ENCODE results near the gene PTK6.
"Not testable (repeated sequence)": the region's sequence is repeated elsewhere in the genome, so short reads cannot be mapped to it uniquely, and the experiment has no call there.

PTK6 gene

DNA sequence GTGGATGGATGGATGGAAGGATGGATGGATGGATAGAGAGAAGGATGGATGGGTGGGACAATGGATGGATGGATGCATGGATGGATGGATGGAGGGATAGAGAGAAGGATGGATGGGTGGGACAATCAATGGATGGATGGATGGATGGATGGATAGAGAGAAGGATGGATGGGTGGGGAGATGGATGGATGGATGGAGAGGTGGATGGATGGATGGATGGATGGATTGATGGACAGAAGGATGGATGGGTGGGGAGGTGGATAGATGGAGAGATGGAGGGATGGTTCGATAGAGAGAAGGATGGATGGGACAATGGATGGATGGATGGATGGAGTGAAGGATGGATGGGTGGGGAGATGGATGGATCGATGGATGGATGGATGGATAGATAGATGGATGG, 44.7 kb downstream of the PTK6 start:
- DNase-seq: no peak

DNA sequence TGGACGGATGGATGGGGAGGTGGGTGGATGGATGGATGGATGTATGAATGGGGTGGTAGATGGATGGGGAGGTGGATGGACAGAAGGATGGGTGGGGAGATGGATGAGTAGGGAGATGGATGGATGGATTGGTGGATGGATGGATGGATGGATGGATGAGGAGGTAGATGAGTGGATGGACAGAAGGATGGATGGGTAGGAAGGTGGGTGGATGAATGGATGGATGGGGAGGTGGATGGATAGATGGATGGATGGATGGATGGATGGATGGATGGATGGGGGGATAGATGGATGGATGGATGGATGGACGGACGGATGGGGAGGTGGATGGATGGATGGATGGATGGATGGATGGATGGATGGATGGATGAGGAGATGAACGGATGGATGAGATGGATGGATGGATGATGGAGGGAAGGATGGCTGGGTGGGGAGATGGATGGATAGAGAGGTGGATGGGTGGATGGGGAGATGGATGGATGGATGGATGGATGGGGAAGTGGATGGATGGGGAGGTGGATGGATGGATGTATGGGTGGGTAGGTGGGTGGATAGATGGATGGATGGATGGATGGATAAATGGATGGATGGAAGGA, 45.4 kb downstream of the PTK6 start:
- DNase-seq: no peak

DNA sequence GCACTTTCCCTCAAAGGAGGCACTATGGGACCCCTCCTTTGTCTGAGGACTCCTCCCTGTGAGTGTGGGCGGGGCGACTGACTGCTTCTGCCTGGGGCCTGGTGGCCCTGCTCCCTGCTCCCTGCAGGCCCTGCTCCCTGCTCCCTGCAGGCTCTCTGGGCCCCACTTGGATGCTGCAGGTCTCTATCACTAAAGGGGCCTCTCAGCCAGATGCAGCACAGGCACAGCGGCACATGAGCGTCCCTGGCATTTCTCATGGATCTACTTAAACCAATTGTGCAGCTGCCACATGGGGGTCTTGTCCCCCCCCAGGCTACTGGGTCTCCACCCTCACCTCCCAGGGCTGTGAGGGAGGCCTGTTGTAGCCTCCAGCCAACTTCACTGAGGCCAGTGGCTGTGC, 46.1 kb downstream of the PTK6 start:
- no peak for DNase-seq

DNA sequence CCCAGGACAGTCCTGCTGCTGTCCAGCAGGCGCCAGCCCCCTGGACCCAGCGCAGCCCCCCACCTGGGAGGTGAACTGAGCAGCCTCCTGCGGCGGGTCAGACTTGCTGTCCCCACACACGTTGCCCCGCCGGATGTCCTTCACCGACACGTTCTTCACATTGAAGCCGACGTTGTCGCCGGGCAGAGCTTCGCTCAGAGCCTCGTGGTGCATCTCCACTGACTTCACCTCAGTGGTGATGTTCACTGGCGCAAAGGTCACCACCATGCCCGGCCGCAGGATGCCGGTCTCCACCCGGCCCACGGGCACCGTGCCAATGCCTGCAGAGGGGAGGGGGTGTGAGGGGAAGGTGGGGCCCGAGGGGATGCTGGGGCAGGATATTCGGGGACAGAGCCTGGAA, 46.8 kb downstream of the PTK6 start:
- no peak for DNase-seq

DNA sequence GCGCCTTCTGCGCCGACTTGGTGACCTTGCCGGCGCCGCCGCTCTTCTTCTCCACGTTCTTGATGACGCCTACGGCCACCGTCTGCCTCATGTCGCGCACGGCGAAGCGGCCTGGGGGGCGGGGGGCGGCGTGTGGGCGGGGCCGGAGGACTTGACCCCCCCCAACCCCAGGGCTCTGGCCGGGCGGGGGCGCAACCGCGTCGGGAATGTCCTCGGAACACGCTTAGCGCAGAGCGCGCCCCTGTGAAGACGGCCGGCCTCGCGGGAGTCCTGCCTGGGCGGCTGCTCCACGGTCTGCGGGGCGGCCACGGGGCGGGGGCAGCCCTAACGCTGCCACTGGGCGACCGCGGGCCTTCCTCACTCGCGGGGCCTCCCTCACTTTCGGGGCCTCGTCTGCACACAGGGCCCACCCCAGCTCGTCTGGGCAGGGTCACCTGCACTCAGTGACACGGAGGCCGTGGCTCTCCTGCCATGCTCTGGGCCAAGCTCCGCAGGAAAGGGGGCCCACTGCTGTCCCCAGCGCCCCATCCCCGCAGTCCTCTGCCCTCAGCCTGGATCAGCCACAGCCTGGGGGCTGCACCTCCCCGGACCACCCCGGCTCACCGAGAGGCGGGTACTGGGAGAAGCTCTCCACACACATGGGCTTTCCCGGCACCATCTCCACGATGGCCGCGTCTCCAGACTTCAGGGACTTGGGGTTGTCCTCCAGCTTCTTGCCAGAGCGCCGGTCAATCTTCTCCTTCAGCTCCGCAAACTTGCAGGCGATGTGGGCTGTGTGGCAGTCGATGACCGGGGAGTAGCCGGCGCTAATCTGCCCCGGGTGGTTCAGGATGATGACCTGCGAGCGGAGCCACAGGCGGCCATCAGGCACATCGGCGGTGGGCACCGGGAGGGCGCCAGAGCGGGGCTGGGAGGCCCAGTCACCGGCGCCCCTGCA, 48.6 kb downstream of the PTK6 start:
- no peak for DNase-seq

DNA sequence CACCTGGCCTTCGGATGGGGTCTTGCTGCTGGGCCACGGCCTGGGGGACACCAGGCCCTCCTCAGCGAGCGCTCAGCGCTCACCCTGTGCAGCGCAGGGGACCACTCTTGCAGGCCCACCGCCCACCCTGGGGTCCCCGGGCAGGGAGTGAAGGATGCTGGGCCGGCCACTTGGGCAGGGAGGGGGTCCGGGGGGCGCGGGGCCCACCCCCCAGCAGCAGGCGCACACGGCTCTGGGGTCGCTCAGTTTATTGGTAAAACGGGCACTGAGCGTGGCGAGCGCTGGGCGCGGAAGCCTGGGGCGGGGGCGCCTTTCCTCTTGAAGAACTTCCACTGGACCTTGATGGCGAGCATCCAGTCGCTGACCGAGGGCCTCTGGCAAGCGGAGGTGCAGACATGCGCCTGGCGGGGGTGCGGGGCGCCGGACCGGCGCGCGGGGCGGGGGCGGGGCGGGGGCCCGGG, 49.4 kb downstream of the PTK6 start:
- DNase-seq: no peak

DNA sequence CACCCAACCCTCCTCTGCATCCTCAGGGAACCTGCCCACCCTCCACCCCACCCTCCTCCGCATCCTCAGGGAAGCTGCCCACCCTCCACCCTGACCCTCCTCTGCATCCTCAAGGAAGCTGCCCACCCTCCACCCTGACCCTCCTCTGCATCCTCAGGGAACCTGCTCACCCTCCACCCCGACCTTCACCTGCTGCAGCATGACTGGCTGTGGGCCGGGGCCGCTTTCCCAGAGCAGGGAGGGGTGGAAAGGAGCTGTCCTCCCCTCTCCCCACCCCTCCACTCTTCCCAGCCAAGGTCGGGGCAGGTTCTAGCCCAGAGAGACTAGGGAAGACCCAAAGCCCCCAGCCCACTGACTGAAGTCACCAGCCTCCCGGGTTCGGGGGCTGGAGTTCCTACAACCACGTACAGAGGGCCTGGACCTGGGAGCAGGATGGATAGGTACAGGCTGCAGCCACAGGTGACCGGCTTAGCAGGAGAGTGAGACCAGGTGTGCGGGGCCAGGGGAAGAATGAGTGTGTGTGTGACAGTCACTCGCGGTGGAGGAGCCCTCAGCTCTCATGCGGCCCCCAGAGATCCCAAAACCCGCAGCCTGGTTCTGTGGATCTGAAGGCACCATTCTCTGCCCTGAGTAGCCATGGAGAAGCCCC, 49.9 kb downstream of the PTK6 start:
- no peak for DNase-seq

DNA sequence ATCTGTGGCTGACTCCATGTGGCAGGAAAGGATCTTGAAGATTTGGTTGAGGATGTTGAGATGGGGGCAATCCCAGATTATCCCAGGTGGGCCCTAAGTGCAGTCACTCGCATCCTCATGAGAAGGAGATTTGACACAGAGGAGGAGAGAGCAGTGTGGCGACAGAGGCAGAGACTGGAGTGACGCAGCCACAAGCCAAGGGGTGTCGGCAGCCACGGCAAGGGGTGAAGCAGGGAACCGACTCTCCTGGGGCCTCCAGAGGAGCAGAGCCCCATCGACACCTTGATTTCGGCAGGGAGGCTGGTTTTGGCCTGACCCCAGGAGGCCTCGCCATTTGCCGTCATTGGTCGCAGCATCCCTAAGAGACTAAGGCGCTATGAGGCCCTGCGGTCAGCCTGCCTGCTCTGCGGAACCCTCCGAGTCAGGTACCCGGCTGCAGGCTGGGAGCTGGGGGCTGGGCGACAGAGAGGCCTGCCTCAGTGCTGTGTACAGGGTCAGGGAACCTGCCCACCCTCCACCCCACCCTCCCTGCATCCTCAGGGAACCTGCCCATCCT, 50.8 kb downstream of the PTK6 start:
- no peak for DNase-seq

DNA sequence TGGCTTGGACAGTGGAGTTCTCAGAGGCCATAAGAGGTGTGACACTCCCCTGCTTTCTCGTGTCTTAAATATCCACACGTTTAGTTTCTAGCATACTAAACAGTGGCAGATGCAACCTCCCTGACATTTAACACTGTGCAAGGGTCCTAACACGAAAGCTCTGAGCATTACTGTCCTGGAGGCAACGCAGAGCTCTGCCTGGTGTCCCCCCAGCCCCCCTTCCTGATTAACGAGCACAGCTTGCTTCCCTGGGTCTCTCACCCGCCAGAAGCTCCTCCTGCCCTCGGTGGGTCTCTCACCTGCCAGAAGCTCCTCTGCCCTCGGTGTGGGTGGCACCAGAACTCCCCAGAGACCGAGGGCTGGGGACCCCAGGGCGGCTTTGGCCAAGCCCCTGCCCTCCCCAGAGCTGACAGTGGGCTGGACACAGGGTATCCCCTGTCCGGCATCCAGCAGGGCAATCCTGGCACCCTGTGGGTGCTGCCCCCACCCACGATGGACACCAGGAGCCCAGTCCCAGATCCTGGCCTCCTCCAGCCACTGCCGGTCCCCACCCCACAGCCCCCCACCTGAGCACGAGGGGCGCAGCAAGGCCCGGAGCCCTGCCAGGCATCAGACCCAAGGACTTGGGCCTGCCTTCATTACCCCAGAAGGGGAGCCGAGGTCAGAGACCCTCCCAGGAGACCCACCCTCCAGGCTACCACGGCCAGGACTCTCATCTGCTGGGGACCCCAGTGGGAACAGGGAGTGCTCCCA, 52.3 kb downstream of the PTK6 start:
- no peak for DNase-seq

DNA sequence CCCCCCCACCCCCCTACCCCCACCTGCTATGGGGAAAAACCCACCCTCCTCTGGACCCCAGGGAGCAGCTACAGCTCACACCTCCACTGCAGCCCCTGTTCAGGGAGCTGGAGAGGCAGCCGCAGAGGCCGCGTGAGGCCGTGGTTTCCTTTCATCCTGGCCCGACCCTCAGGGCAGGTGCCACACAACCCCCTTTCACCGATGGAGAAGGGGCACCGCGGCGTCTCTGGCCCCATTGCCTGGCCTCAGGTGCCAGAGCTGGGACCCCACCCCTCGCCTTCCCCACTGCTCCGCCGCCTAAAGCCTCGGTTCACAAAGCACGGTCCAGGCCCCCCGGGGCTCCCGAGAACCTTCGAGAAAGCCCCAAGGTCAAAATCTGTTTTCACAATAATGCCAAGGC, 52.9 kb downstream of the PTK6 start:
- DNase-seq: no peak

DNA sequence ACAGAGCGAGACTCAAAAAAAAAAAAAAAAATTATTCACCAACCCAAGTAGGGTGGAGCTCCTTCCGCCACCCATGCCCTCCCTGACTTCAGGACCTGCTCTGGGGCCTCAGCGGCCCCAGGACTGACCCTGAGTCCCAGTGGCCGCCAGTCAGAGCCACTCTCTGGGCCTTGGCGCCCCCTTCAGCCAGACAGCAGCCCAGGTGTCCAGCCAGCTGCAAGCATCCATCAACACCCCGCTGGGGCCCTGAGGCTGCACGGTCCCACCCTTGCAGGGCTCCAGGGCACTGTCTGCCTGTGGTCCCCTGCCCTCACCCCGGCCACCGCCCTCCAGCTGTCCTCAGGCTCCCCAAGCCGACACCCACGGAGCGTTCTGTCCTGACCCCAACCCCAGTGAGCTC, 53.3 kb downstream of the PTK6 start:
- no peak for DNase-seq

DNA sequence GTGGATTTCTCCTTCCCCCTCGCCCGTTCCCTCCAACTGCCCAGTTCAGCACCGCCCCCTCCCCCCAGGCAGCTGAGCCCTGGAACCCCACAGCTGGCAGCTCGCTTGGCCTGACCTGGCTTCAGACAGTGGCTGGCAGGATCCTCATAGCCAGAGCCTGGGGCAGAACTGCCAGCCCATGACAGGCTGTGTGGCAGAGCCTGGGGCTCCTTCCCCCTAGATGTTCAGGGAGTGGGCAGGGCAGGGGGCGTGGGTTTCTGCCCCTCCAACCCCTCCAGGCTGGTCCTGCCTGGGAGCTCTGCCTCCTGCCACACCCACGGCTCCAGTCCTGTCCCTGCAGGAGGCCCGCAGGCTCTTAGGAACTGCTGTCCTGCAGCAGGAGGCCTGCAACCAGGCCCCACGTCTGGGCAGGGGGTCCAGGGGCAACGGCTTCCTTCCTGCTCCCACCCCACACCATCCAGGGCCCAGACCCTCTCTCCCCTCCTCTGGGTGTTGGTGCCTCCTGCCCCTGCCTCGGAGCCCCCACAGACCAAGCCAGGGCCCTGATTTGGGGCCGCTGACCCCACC, 55.1 kb downstream of the PTK6 start:
- no peak for DNase-seq

DNA sequence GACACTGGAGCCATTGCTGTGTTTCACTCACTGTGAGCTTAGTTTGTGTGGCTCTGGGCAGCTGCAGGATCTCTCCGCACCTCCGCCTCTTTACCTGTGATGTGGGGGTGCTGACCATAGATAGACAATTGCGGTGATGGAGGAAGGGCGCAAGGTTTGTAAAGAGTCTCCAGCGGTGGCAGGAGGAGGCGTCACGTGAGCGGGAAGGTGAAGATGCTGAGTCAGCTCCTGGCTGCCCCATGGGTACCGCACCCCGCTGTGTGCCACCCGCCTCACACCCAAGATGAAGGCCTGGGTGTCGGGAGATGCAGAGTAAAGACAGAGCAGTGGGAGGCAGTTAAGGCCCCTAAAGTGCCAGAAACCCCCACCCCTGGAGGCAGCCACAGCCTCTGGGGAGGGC, 55.7 kb downstream of the PTK6 start:
- no peak for DNase-seq

DNA sequence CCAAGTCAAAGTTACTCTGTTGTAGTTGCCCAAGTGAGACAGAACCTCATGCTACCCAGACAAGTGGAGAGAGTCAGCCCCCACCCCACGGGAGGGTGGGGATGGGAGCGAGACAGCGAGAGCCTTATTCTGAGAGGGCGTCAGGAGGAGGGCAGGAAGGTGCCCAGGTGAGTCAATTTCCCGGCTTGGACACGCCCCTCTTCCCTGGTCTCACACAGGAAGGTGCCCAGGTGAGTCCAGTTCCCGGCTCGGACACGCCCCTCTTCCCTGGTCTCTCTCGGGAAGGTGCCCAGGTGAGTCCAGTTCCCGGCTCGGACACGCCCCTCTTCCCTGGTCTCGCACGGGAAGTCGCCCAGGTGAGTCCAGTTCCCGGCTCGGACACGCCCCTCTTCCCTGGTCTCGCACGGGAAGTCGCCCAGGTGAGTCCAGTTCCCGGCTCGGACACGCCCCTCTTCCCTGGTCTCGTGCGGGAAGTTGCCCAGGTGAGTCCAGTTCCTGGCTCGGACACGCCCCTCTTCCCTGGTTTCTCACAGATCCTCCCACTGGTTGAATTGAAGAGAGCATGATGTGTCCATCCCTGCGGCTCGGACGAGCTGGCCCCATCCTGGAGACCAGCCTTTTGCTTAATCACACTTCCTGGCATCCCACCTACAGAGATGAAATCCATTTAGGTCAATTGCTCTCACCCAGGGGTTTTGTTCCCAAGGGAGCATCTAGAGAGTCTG, 57.3 kb downstream of the PTK6 start:
- DNase-seq: not testable (repeated sequence)

DNA sequence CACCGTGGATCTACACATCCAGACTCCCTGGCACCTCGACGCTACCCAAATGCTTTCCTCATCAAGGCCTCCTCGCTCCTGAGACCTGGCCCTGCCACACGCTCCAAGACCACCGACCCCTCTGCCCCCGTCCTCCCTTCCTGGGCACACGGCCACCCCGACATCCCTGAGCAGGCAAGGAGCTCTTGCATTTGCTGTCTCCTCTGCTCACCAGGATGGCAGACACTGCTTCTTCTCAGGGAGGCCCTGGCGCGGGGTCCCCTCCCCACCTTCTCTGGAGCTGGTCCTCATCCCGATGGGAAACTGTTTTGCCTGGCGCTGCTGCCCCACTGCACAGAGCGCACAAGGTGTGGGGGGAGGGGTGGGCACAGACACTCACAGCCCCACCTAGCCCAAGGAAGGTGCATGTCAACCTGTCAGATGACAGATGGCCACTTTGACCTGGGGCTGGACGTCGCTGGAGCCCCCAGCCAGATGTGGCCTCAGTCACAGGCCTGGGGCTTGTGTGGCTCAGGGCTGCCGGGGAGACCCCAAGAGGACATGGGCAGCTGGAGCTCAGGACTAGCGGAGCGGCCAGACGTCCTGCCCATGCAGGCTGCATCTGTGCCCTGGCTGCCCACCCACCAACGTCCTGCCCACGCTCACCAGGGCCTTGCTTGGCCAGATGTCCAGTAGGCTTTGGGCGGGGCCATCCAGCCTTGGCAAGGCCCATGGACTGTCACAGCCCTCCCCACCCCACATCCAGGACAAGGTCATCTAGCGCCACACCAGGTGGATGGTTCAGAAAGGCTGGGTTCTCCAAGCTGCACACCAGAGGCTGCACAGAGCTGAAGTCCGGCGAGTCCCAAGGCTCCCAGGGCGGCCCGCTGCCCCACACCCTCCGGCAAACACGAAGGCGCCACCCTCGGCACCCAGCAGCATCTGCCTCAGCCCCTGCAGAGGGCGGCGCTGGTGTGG, 58.6 kb downstream of the PTK6 start:
- DNase-seq: no peak

Measured in activated CD8-positive, alpha-beta memory T cell treated with anti-CD3 and anti-CD28 coated beads, Interleukin-2, amount 50 U/mL, for 4 hours (primary cell).